ENCODE data around the gene WDR45. TPM values are rescaled to one million over a fixed set of nuclear protein-coding genes. Genes with fewer than 3 reads are reported as not detected.

WDR45 gene
- polyA plus RNA-seq, 12 donors, result 20.7 to 44.0 (median 33.2) TPM; not detected in 1

GRCh38 chrX:49053223-49054072 is 26.2 kb downstream of the WDR45 start:
- peak; percentile 69 for DNase-seq

GRCh38 chrX:49043987-49044281 is 35.8 kb downstream of the WDR45 start:
- DNase-seq, result no peak

- peak; percentile 97 for DNase-seq
Observed at GRCh38 chrX:49043220-49043986, 36.3 kb downstream of the WDR45 start, which contains the start of gene TFE3. TFE3 (minus strand) TSS chrX:49043357; CDS start chrX:49043226, 131 bp downstream.

- DNase-seq, result no peak
Observed at GRCh38 chrX:49042581-49043219, 37.0 kb downstream of the WDR45 start.

GRCh38 chrX:49041744-49042580 is 37.7 kb downstream of the WDR45 start:
- DNase-seq, result no peak

GRCh38 chrX:49040376-49040955 is 39.2 kb downstream of the WDR45 start:
- no peak for DNase-seq

- no peak for DNase-seq
Observed at GRCh38 chrX:49039598-49040375, 39.9 kb downstream of the WDR45 start.

- DNase-seq, result no peak
Observed at GRCh38 chrX:49037883-49038475, 41.7 kb downstream of the WDR45 start.

- DNase-seq, result no peak
Observed at GRCh38 chrX:49030283-49030682, 49.4 kb downstream of the WDR45 start.

- DNase-seq, result no peak
Observed at GRCh38 chrX:49029876-49030275, 49.8 kb downstream of the WDR45 start.

Other genes with a start within 250 kb of the WDR45 start
- 10 to 100 TPM in 1 of 12 donors, under 1 TPM in 3, not detected in 8; 0.32 to 22.5 (median 0.41) TPM for gene PCSK1N, start 244.3 kb downstream of the WDR45 start, polyA plus RNA-seq (ENCODE audit: insufficient read length in 12 of 12)
- gene TIMM17B, start 182.1 kb downstream of the WDR45 start, polyA plus RNA-seq (ENCODE audit: insufficient read length in 12 of 12), result 10 to 100 TPM in 11 of 12 donors, not detected in 1; 23.6 to 44.3 (median 28.5) TPM
- gene PQBP1, start 182.0 kb downstream of the WDR45 start, polyA plus RNA-seq (ENCODE audit: insufficient read length in 12 of 12), result 10 to 100 TPM in 11 of 12 donors, not detected in 1; 46.3 to 96.3 (median 58.6) TPM
- gene SLC35A2, start 168.2 kb downstream of the WDR45 start, polyA plus RNA-seq (ENCODE audit: insufficient read length in 12 of 12), result 10 to 100 TPM in 11 of 12 donors, not detected in 1; 14.8 to 19.8 (median 16.5) TPM
- 1 to 10 TPM in 10 of 12 donors, not detected in 2; 1.1 to 4.5 (median 1.7) TPM for gene PIM2, start 160.9 kb downstream of the WDR45 start, polyA plus RNA-seq (ENCODE audit: insufficient read length in 12 of 12)
- 10 to 100 TPM in 11 of 12 donors, not detected in 1; 30.6 to 57.7 (median 35.2) TPM for gene OTUD5, start 122.3 kb downstream of the WDR45 start, polyA plus RNA-seq (ENCODE audit: insufficient read length in 12 of 12)
- gene KCND1, start 108.0 kb downstream of the WDR45 start, polyA plus RNA-seq (ENCODE audit: insufficient read length in 12 of 12), result 1 to 10 TPM in 4 of 12 donors, under 1 TPM in 6, not detected in 2; 0.63 to 5.0 (median 0.96) TPM
- 10 to 100 TPM in 11 of 12 donors, not detected in 1; 15.5 to 49.0 (median 24.6) TPM for gene GRIPAP1, start 77.6 kb downstream of the WDR45 start, polyA plus RNA-seq (ENCODE audit: insufficient read length in 12 of 12)
- 10 to 100 TPM in 11 of 12 donors, not detected in 1; 18.0 to 39.7 (median 20.6) TPM for gene TFE3, start 36.5 kb downstream of the WDR45 start, polyA plus RNA-seq (ENCODE audit: insufficient read length in 12 of 12)
- gene CCDC120, start 20.9 kb downstream of the WDR45 start, polyA plus RNA-seq (ENCODE audit: insufficient read length in 12 of 12), result 10 to 100 TPM in 2 of 12 donors, 1 to 10 TPM in 9, not detected in 1; 2.7 to 12.4 (median 4.2) TPM
- 10 to 100 TPM in 11 of 12 donors, not detected in 1; 15.7 to 63.8 (median 22.1) TPM for gene PRAF2, start 5.9 kb downstream of the WDR45 start, polyA plus RNA-seq (ENCODE audit: insufficient read length in 12 of 12)
- gene GPKOW, start 43.8 kb upstream of the WDR45 start, polyA plus RNA-seq (ENCODE audit: insufficient read length in 12 of 12), result 10 to 100 TPM in 11 of 12 donors, not detected in 1; 15.5 to 19.0 (median 17.1) TPM
- gene MAGIX, start 82.9 kb upstream of the WDR45 start, polyA plus RNA-seq (ENCODE audit: insufficient read length in 12 of 12), result 1 to 10 TPM in 10 of 12 donors, not detected in 2; 1.2 to 2.3 (median 1.9) TPM
- gene PLP2, start 92.0 kb upstream of the WDR45 start, polyA plus RNA-seq (ENCODE audit: insufficient read length in 12 of 12), result 100 to 1,000 TPM in 10 of 12 donors, 10 to 100 TPM in 1, not detected in 1; 99.4 to 232 (median 162) TPM
- gene PRICKLE3, start 106.5 kb upstream of the WDR45 start, polyA plus RNA-seq (ENCODE audit: insufficient read length in 12 of 12), result 1 to 10 TPM in 10 of 12 donors, not detected in 2; 2.4 to 8.7 (median 3.7) TPM
- 1 to 10 TPM in 5 of 12 donors, under 1 TPM in 6, not detected in 1; 0.59 to 5.9 (median 0.97) TPM for gene SYP, start 120.3 kb upstream of the WDR45 start, polyA plus RNA-seq (ENCODE audit: insufficient read length in 12 of 12)
- gene CACNA1F, start 153.5 kb upstream of the WDR45 start, polyA plus RNA-seq (ENCODE audit: insufficient read length in 12 of 12), result under 1 TPM in 6 of 12 donors, not detected in 6; 0.03 to 0.39 (median 0.15) TPM
- 10 to 100 TPM in 7 of 12 donors, 1 to 10 TPM in 4, not detected in 1; 8.4 to 18.4 (median 11.0) TPM for gene CCDC22, start 155.6 kb upstream of the WDR45 start, polyA plus RNA-seq (ENCODE audit: insufficient read length in 12 of 12)
- 1 to 10 TPM in 1 of 12 donors, under 1 TPM in 9, not detected in 2; 0.25 to 1.9 (median 0.47) TPM for gene FOXP3, start 184.8 kb upstream of the WDR45 start, polyA plus RNA-seq (ENCODE audit: insufficient read length in 12 of 12)
- gene PPP1R3F, start 189.9 kb upstream of the WDR45 start, polyA plus RNA-seq (ENCODE audit: insufficient read length in 12 of 12), result 10 to 100 TPM in 1 of 12 donors, 1 to 10 TPM in 10, not detected in 1; 4.9 to 11.0 (median 7.0) TPM
- gene GAGE10, start 223.8 kb upstream of the WDR45 start, polyA plus RNA-seq (ENCODE audit: insufficient read length in 12 of 12), result not detected
- not detected for gene GAGE12J, start 242.2 kb upstream of the WDR45 start, polyA plus RNA-seq (ENCODE audit: insufficient read length in 12 of 12)